Neural cell (in vitro differentiated cells): Measurements from ENCODE around the gene MYH2. TPM values are rescaled to one million over a fixed set of nuclear protein-coding genes. Genes with fewer than 3 reads are reported as not detected.

Experiments
- H2AFZ ChIP-seq: fragments of 200-600, 300-800 bp; sonication (generic), shearing (Covaris generic); 2 replicates; pipeline ENCODE4 v1.6.0; 2014; ENCODE audit warnings: low read depth, mild to moderate bottlenecking, antibody characterized with exemption, low read length, moderate library complexity
- H3F3A ChIP-seq: fragments of 200-600 bp; shearing (Covaris generic); 2 replicates; pipeline ENCODE4 v1.6.1; 2016; ENCODE audit warnings: mild to moderate bottlenecking, moderate library complexity, mixed read lengths, antibody characterized with exemption, low read length; ENCODE audit not compliant: insufficient read depth, poor library complexity, severe bottlenecking
- H3K27ac ChIP-seq: fragments of 200-600, 300-800 bp; sonication (generic), shearing (Covaris generic); 2 replicates; pipeline ENCODE4 v1.5.1; 2014; ENCODE audit warnings: mild to moderate bottlenecking, low read length, moderate library complexity
- H3K27me3 ChIP-seq: fragments of 300-800, 200-600 bp; sonication (generic), shearing (Covaris generic); 2 replicates; pipeline ENCODE4 v1.6.0; 2014; ENCODE audit warnings: mild to moderate bottlenecking, low read depth, low read length, moderate library complexity; ENCODE audit not compliant: insufficient read depth
- H3K36me3 ChIP-seq: fragments of 300-800, 200-600 bp; sonication (generic), shearing (Covaris generic); 2 replicates; pipeline ENCODE4 v1.5.1; 2014; ENCODE audit warnings: mild to moderate bottlenecking, antibody characterized with exemption, low read length, moderate library complexity; ENCODE audit not compliant: insufficient read depth
- H3K4me2 ChIP-seq: fragments of 300-800, 200-600 bp; sonication (generic), shearing (Covaris generic); 2 replicates; pipeline ENCODE4 v1.6.0; 2014; ENCODE audit warnings: mild to moderate bottlenecking, low read length
- H3K4me3 ChIP-seq: fragments of 300-800, 200-600 bp; sonication (generic), shearing (Covaris generic); 2 replicates; pipeline ENCODE4 v1.5.1; 2014; ENCODE audit warnings: mild to moderate bottlenecking, low read length, moderate library complexity
- H3K79me2 ChIP-seq: fragments of 200-600 bp; shearing (Covaris generic); replicated peaks from 2 replicates; pipeline ENCODE4 v1.6.0; 2014; ENCODE audit warnings: mild to moderate bottlenecking, low read length, moderate library complexity; ENCODE audit not compliant: insufficient read depth
- H3K9ac ChIP-seq: fragments of 300-800, 200-600 bp; sonication (generic), shearing (Covaris generic); 2 replicates; pipeline ENCODE4 v1.6.1; 2016; ENCODE audit warnings: mild to moderate bottlenecking, low read length, mixed read lengths
- H3K9me2 ChIP-seq: fragments of 200-600 bp; shearing (Covaris generic); 2 replicates; pipeline ENCODE4 v1.6.1; 2016; ENCODE audit warnings: mild to moderate bottlenecking, low read length, mixed read lengths; ENCODE audit not compliant: insufficient read depth
- H3K9me3 ChIP-seq: fragments of 200-600, 300-800 bp; sonication (generic), shearing (Covaris generic); 2 replicates; pipeline ENCODE4 v1.6.1; 2016; ENCODE audit warnings: mild to moderate bottlenecking, mixed run types, low read length, moderate library complexity, mixed read lengths
- H4K20me1 ChIP-seq: fragments of 200-600 bp; shearing (Covaris generic); 2 replicates; pipeline ENCODE4 v1.6.1; 2016; ENCODE audit warnings: mild to moderate bottlenecking, mixed run types; ENCODE audit not compliant: insufficient read depth
- EP300 ChIP-seq: fragments of 450-650 bp; conservative IDR thresholded peaks from 2 replicates; pipeline ENCODE4 v1.6.1; 2014; ENCODE audit warnings: antibody characterized with exemption, mild to moderate bottlenecking, moderate library complexity; ENCODE audit not compliant: poor library complexity, severe bottlenecking
- EZH2 ChIP-seq: fragments of 200-600, 300-800 bp; shearing (Covaris generic), sonication (generic); IDR thresholded peaks from 2 replicates; pipeline ENCODE4 v1.6.1; 2014; ENCODE audit warnings: antibody characterized with exemption, low read length, borderline replicate concordance, mild to moderate bottlenecking; ENCODE audit not compliant: insufficient read depth, poor library complexity, severe bottlenecking
- MXI1 ChIP-seq: fragments of 450-650 bp; conservative IDR thresholded peaks from 2 replicates; pipeline ENCODE4 v1.6.1; 2014; ENCODE audit warnings: antibody characterized with exemption, mild to moderate bottlenecking; ENCODE audit not compliant: poor library complexity, severe bottlenecking
- POLR2AphosphoS5 ChIP-seq: IDR thresholded peaks from 2 replicates; pipeline ENCODE4 v1.6.1; 2012
- RAD21 ChIP-seq: fragments of 450-650 bp; conservative IDR thresholded peaks from 2 replicates; pipeline ENCODE4 v1.6.1; 2014; ENCODE audit warnings: antibody characterized with exemption, mild to moderate bottlenecking, moderate library complexity
- SMC3 ChIP-seq: fragments of 450-650 bp; conservative IDR thresholded peaks from 2 replicates; pipeline ENCODE4 v1.6.1; 2014; ENCODE audit warnings: antibody characterized with exemption, mild to moderate bottlenecking, moderate library complexity; ENCODE audit not compliant: poor library complexity
- TAF1 ChIP-seq: IDR thresholded peaks from 2 replicates; pipeline ENCODE4 v1.6.1; 2012; ENCODE audit warnings: low read depth
- polyA plus RNA-seq: library from polyadenylated mRNA; depleted of rRNA; stranded (reverse); fragments of >200 nt; gene quantifications from 2 replicates; pipeline ENCODE4 v1.2.3, GENCODE V29; 2014
- TF ChIP-seq, protein P1 (sequence below): fragments of 450-650 bp; IDR thresholded peaks from 2 replicates; pipeline ENCODE4 v1.5.1; 2014; ENCODE audit warnings: antibody characterized with exemption, mild to moderate bottlenecking, moderate library complexity; ENCODE audit not compliant: poor library complexity, severe bottlenecking
- TF ChIP-seq, protein P2 (sequence below): IDR thresholded peaks from 2 replicates; pipeline ENCODE4 v1.6.1; 2012; ENCODE audit warnings: borderline replicate concordance

The MYH2 gene
- polyA plus RNA-seq, 1 donor from 2014 or later = 0.04 TPM

DNA sequence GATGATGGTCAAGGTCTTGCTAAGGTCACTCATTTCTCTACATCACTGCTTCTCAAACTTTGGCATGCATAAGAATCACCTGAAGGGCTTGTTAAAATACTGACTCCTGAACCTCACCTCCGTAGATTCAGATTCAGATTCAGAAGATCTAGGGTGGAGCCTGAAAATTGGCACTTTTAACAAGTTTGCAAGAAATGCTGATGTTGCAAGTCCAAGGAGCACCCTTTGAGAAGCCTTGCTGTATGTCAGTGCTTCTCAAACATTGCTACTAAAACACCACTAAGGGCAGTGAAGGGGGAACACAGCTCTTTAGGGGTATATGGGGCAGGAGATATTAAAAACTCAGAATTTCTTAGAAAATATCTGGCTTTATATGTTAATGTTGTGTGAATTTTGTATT is 17.4 kb downstream of the MYH2 start (continued):
- TF ChIP-seq EP300 (no peak), POLR2AphosphoS5 (no peak), TAF1 (no peak)

DNA sequence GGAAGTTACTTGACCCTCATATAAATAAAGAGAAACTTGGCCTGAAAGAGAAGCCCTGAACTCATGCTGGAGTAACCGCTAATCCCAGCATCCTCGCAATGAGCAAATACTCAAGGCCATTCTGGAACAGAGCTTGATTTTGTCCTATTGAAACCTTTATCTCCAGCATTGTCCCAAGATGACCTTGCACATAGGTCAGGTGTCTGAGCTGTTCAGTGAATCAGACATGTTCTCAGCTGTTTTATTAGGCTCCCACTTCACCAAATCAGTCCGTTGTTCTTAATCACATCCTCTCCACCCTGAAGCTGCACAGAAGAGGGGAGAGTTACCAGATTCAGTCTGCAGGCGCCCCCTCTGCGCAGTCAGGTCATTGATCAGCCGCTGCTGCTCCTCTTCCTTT is 22.0 kb downstream of the MYH2 start:
- Histone ChIP-seq H3K4me2 (no peak overlapping the region), H3K79me2 (no peaks in the 10 kb centered on the region), H3K9me2 (no peaks in the 10 kb centered on the region), H2AFZ (no peak overlapping the region), H3K27ac (no peak overlapping the region), H3K9ac (no peak overlapping the region), H3K36me3 (no peaks in the 10 kb centered on the region), H3K4me3 (no peak overlapping the region), H3F3A (no peaks in the 10 kb centered on the region), H4K20me1 (no peaks in the 10 kb centered on the region), H3K27me3 (no peaks in the 10 kb centered on the region), H3K9me3 (no peaks in the 10 kb centered on the region)
- TF ChIP-seq RAD21 = no peak
- TF ChIP-seq SMC3 = no peak
- TF ChIP-seq MXI1 = no peak
- TF ChIP-seq TAF1 = no peak
- no peak for TF ChIP-seq EP300
- TF ChIP-seq, protein P1, sequence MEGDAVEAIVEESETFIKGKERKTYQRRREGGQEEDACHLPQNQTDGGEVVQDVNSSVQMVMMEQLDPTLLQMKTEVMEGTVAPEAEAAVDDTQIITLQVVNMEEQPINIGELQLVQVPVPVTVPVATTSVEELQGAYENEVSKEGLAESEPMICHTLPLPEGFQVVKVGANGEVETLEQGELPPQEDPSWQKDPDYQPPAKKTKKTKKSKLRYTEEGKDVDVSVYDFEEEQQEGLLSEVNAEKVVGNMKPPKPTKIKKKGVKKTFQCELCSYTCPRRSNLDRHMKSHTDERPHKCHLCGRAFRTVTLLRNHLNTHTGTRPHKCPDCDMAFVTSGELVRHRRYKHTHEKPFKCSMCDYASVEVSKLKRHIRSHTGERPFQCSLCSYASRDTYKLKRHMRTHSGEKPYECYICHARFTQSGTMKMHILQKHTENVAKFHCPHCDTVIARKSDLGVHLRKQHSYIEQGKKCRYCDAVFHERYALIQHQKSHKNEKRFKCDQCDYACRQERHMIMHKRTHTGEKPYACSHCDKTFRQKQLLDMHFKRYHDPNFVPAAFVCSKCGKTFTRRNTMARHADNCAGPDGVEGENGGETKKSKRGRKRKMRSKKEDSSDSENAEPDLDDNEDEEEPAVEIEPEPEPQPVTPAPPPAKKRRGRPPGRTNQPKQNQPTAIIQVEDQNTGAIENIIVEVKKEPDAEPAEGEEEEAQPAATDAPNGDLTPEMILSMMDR = no peak
- TF ChIP-seq POLR2AphosphoS5 = no peak
- TF ChIP-seq, protein P2, sequence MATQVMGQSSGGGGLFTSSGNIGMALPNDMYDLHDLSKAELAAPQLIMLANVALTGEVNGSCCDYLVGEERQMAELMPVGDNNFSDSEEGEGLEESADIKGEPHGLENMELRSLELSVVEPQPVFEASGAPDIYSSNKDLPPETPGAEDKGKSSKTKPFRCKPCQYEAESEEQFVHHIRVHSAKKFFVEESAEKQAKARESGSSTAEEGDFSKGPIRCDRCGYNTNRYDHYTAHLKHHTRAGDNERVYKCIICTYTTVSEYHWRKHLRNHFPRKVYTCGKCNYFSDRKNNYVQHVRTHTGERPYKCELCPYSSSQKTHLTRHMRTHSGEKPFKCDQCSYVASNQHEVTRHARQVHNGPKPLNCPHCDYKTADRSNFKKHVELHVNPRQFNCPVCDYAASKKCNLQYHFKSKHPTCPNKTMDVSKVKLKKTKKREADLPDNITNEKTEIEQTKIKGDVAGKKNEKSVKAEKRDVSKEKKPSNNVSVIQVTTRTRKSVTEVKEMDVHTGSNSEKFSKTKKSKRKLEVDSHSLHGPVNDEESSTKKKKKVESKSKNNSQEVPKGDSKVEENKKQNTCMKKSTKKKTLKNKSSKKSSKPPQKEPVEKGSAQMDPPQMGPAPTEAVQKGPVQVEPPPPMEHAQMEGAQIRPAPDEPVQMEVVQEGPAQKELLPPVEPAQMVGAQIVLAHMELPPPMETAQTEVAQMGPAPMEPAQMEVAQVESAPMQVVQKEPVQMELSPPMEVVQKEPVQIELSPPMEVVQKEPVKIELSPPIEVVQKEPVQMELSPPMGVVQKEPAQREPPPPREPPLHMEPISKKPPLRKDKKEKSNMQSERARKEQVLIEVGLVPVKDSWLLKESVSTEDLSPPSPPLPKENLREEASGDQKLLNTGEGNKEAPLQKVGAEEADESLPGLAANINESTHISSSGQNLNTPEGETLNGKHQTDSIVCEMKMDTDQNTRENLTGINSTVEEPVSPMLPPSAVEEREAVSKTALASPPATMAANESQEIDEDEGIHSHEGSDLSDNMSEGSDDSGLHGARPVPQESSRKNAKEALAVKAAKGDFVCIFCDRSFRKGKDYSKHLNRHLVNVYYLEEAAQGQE = no peak
- TF ChIP-seq EZH2 = no peak

DNA sequence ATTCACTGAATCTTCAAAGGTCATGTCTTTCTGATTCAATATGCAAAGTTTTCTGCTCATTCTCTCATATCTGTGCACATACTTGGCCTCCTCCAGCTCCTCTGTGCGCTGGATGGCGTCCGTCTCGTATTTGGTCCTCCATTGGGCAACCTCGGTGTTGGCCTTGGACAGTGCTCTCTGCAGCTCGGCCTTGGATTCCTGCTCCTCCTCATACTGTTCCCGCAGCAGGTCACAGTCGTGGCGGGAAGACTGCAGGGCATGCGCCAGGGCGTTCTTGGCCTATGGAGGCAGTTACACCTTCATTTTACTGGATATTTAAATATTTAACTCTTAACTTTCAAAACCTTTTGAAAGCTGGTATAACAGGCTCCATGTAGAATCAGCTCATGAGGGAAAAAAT is 22.9 kb downstream of the MYH2 start:
- Histone ChIP-seq H2AFZ (no peak overlapping the region), H3K9ac (no peak overlapping the region), H3K9me2 (no peaks in the 10 kb centered on the region), H3K79me2 (no peaks in the 10 kb centered on the region), H3K4me2 (no peak overlapping the region), H3K4me3 (no peak overlapping the region), H3K27ac (no peak overlapping the region), H4K20me1 (no peaks in the 10 kb centered on the region), H3K36me3 (no peaks in the 10 kb centered on the region), H3K27me3 (no peaks in the 10 kb centered on the region), H3K9me3 (no peaks in the 10 kb centered on the region), H3F3A (no peaks in the 10 kb centered on the region)
- TF ChIP-seq SMC3 (no peak), EZH2 (no peak), RAD21 (no peak), TAF1 (no peak)
